ENCODE measurements around the gene NR1D2. TPM values are rescaled to one million over a fixed set of nuclear protein-coding genes. Genes with fewer than 3 reads are reported as not detected.

Gene NR1D2
- polyA plus RNA-seq, 3 donors: 4.1 to 5.4 (median 5.3) TPM

DNA sequence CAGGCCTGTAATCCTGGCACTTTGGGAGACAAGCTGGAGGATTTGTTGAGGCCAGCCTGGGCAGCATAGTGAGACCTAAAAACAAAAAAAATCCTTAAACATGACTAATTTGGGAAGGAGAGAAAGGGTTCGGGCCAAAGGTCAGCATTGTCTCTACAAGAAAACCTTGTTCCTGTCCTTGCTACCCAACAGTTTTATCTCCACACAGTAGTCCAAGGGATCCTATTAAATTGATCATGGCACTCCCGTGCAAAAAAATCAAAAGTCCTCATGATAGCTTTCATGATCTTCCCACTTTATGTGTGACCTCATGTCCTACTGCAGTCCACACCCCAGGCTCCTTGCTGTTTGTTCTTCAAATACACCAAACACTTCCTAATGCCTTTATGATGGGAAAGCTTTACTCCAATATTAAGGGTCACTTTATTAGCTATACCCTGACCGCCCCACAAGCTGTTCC lies 24.0 kb upstream of the NR1D2 start:
- no peaks in the 10 kb centered on the region for H3K27me3 ChIP-seq (ENCODE audit: control insufficient read depth in 2 of 2, insufficient read depth in 2 of 2, low read length in 2 of 2)
- DNase-seq: no peak
- H4K20me1 ChIP-seq (ENCODE audit: insufficient read depth, low read length): peaks cover 32% of the 10 kb centered on the region
- Mint-ChIP-seq H3K4me1 (peaks cover 31% of the 10 kb centered on the region), H3K27me3 (ENCODE audit: low read depth in 3 of 3) (peaks cover 3 to 4% (median 3%) of the 10 kb centered on the region in 3 donors), H3K9me3 (peaks cover 0 to 2% (median 0%) of the 10 kb centered on the region in 7 donors), H3K27ac (peak overlapping the region in 3 of 7 donors; percentile 9 to 18 (median 10)), H3K4me3 (no peak overlapping the region), H3K36me3 (peaks cover 36 to 40% of the 10 kb centered on the region in 2 donors)
- H2AFZ ChIP-seq (ENCODE audit: insufficient read depth, low read depth, low read length, poor library complexity, severe bottlenecking): no peak overlapping the region
- peak overlapping the region in 1 of 2 donors; percentile 3 for H3K27ac ChIP-seq (ENCODE audit: low read depth in 1 of 2, low read length in 2 of 2)
- intact Hi-C loops (cut with micrococcal nuclease): no loop called here
- H3K79me2 ChIP-seq (ENCODE audit: insufficient read depth, low read length): peaks cover 21% of the 10 kb centered on the region
- H3K4me1 ChIP-seq (ENCODE audit: control insufficient read depth in 1 of 2, insufficient read depth in 2 of 2, low read length in 2 of 2): peaks cover 16 to 22% of the 10 kb centered on the region in 2 donors
- H3K4me3 ChIP-seq (replicated peaks in 1 of 3; ENCODE audit: low read depth in 2 of 3, low read length in 3 of 3): no peak overlapping the region
- H3K9me3 ChIP-seq (replicated peaks in 1 of 2; ENCODE audit: control insufficient read depth in 1 of 2, insufficient read depth in 1 of 2, low read length in 2 of 2): no peaks in the 10 kb centered on the region
- no peak overlapping the region for H3K4me2 ChIP-seq (replicated peaks; ENCODE audit: extremely low read depth, low read length, poor library complexity, severe bottlenecking)
- no peak overlapping the region for H3K9ac ChIP-seq (ENCODE audit: insufficient read depth, low read length, poor library complexity, severe bottlenecking)
- TF ChIP-seq, protein P1, sequence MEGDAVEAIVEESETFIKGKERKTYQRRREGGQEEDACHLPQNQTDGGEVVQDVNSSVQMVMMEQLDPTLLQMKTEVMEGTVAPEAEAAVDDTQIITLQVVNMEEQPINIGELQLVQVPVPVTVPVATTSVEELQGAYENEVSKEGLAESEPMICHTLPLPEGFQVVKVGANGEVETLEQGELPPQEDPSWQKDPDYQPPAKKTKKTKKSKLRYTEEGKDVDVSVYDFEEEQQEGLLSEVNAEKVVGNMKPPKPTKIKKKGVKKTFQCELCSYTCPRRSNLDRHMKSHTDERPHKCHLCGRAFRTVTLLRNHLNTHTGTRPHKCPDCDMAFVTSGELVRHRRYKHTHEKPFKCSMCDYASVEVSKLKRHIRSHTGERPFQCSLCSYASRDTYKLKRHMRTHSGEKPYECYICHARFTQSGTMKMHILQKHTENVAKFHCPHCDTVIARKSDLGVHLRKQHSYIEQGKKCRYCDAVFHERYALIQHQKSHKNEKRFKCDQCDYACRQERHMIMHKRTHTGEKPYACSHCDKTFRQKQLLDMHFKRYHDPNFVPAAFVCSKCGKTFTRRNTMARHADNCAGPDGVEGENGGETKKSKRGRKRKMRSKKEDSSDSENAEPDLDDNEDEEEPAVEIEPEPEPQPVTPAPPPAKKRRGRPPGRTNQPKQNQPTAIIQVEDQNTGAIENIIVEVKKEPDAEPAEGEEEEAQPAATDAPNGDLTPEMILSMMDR (IDR thresholded peaks at IDR 0.05): no peak
- peaks cover 22 to 52% of the 10 kb centered on the region in 2 donors for H3K36me3 ChIP-seq (replicated peaks in 1 of 2; ENCODE audit: control insufficient read depth in 1 of 2, insufficient read depth in 2 of 2, low read length in 2 of 2)
- WGBS (ENCODE audit: insufficient coverage): 80% methylated on average over 1 of the region's 3 CpGs

DNA sequence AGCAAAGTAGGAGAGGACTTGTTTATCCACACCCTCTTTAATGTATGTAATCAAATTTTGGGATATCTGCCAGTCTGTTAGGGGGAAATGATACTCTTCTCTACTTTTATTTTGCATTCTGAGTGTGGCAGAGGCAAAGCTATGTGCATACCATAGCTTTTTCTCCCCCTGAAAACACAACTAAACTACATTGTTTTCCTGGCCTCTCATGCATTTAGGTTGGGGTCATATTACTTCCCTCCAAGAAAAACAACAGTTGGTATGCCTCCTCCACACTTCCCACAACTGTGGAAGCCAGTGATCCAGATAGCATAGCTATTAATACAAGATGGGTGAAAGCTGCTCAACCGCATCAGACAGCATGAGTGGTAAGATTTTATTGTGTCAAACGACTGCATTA lies 21.3 kb upstream of the NR1D2 start:
- peaks cover 18 to 41% of the 10 kb centered on the region in 2 donors for H3K36me3 ChIP-seq (replicated peaks in 1 of 2; ENCODE audit: control insufficient read depth in 1 of 2, insufficient read depth in 2 of 2, low read length in 2 of 2)
- no peak overlapping the region for H3K4me2 ChIP-seq (replicated peaks; ENCODE audit: extremely low read depth, low read length, poor library complexity, severe bottlenecking)
- peaks cover 18% of the 10 kb centered on the region for H4K20me1 ChIP-seq (ENCODE audit: insufficient read depth, low read length)
- peaks cover 0 to 2% (median 0%) of the 10 kb centered on the region in 7 donors for H3K9me3 Mint-ChIP-seq
- H3K4me1 ChIP-seq (ENCODE audit: control insufficient read depth in 1 of 2, insufficient read depth in 2 of 2, low read length in 2 of 2): peaks cover 0 to 8% of the 10 kb centered on the region in 2 donors
- no peak overlapping the region for H3K9ac ChIP-seq (ENCODE audit: insufficient read depth, low read length, poor library complexity, severe bottlenecking)
- no peaks in the 10 kb centered on the region for H3K27me3 ChIP-seq (ENCODE audit: control insufficient read depth in 2 of 2, insufficient read depth in 2 of 2, low read length in 2 of 2)
- no peak overlapping the region for H2AFZ ChIP-seq (ENCODE audit: insufficient read depth, low read depth, low read length, poor library complexity, severe bottlenecking)
- DNase-seq: no peak
- TF ChIP-seq, protein P1 (IDR thresholded peaks at IDR 0.05): no peak
- H3K27ac ChIP-seq (ENCODE audit: low read depth in 1 of 2, low read length in 2 of 2): no peak overlapping the region
- H3K27ac Mint-ChIP-seq: no peak overlapping the region
- H3K9me3 ChIP-seq (replicated peaks in 1 of 2; ENCODE audit: control insufficient read depth in 1 of 2, insufficient read depth in 1 of 2, low read length in 2 of 2): no peaks in the 10 kb centered on the region
- peaks cover 25 to 28% of the 10 kb centered on the region in 2 donors for H3K36me3 Mint-ChIP-seq
- H3K4me1 Mint-ChIP-seq: peaks cover 26% of the 10 kb centered on the region
- H3K79me2 ChIP-seq (ENCODE audit: insufficient read depth, low read length): peaks cover 2% of the 10 kb centered on the region
- H3K27me3 Mint-ChIP-seq (ENCODE audit: low read depth in 3 of 3): no peaks in the 10 kb centered on the region
- no peak overlapping the region for H3K4me3 Mint-ChIP-seq
- WGBS (ENCODE audit: insufficient coverage): no CpG with 5 or more reads among the region's 2 CpGs
- intact Hi-C loops (cut with micrococcal nuclease): no loop called here
- H3K4me3 ChIP-seq (replicated peaks in 1 of 3; ENCODE audit: low read depth in 2 of 3, low read length in 3 of 3): no peak overlapping the region
